NCI-H345 (cell line): Measurements from ENCODE around the gene PPP4C.

Source experiments
- DNase-seq: peaks from one replicate; lab custom pipeline; 2025; lab: John Stamatoyannopoulos, UW

PPP4C gene

DNA sequence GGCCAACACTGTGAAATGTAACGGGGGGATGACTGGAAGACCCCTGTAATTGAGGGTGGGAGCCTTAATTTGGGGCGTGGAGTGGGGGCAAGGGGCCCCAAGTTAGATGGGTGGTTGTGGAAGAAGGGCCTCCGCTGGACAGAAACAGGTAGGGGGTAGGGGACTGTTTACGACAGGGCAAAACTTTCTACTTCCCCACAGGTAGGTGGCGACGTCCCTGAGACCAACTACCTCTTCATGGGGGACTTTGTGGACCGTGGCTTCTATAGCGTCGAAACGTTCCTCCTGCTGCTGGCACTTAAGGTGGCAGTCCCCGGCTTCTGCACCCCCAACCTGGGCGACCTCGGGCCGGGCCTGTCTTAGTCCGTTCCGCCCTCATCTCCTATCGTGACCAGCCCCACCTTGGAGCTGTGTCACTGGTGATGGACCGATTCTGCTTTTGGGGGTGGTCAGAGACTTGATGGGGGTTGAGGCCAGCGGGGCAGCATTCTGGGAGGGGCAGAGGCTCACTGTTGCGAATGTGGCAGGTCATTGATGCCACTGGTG, 6.8 kb downstream of the PPP4C start:
- no peak for DNase-seq

GRCh38 chr16:30083216-30084055, 7.6 kb downstream of the PPP4C start:
- DNase-seq = no peak

GRCh38 chr16:30084096-30084815, 8.5 kb downstream of the PPP4C start:
- DNase-seq = no peak

DNA sequence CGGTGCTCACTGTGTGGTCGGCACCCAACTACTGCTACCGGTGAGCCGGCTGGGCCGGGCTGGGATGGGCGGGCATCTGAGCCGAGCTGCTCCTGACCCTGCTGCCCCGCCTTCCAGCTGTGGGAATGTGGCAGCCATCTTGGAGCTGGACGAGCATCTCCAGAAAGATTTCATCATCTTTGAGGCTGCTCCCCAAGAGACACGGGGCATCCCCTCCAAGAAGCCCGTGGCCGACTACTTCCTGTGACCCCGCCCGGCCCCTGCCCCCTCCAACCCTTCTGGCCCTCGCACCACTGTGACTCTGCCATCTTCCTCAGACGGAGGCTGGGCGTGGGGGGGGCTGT, 9.0 kb downstream of the PPP4C start:
- DNase-seq = no peak

DNA sequence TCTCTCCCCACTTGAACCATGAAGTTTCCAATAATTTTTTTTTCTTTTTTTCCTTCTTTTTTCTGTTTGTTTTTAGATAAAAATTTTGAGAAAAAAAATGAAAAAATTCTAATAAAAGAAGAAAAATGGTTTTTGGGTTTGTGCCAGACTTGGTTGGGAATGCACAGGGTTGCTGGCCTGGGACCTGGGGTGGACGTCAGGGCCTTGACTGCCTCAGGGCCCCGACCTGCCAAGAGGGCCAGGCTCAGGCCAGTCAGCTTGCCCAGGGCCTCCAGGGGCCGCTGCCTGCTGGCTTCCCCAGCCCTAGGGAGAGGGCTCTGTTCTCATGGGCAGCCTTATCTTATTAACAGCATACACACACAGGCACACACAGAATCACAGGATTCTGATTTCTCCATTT, 9.5 kb downstream of the PPP4C start:
- DNase-seq = no peak

DNA sequence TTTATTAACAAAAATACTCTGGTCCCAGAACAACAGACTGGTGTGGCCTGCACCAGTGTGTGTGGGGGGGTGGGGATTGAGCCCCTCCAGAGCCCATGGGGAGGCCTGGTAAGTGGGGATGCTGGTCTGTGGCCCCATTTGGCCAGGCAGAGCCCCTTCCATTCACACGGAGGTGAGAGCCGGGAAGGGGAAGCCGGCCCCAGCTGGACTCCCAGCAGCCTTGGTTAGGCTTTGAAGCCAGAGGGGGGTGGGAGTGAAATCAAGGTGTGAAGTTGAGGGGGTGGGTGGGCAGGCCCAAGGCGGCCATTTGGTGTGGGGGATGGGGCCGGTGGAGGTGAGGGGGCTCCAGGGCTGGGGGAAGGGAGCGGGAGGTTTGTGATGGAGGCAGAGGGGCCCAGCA, 10.0 kb downstream of the PPP4C start:
- DNase-seq = no peak

DNA sequence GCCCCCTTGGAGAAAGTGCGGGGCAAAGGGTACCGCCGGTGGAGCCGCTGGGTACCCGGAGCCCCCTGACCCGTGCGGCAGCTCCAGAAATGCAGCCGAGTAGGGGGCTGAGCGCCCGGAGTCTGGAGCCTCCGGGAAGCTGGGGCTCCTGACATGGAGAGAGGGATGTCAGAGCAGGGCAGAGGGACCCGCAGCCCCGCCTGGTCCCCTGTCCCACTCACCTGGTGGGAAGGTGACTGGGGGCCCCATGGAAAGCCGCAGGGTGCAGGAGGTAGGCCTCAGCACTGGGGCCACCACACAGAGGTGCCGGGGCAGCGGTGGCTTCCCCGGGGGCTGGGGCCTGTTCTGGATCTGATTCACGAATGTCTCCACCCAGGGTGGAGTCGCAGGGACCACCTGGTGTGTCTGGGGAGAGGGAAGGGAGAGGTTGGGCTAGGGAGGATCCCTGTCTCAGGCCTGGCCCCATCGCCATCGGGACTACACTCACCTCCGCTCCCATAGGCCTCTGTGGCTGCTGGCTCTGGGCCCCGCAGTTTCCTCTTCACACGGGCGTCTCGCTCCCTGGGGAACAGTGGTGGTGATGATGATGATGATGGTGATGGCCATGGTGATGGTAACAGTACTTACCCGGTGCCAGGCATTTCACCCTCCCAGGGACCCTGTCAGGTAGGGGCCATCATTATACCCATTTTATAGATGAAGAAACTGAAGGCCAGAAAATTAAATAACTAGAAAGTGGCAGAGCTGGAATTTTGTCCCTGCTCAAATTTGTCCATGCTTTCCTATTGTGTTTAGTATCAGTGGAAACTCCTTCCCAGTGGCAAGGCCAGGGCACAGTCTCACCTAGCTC, 10.7 kb downstream of the PPP4C start:
- DNase-seq = no peak

DNA sequence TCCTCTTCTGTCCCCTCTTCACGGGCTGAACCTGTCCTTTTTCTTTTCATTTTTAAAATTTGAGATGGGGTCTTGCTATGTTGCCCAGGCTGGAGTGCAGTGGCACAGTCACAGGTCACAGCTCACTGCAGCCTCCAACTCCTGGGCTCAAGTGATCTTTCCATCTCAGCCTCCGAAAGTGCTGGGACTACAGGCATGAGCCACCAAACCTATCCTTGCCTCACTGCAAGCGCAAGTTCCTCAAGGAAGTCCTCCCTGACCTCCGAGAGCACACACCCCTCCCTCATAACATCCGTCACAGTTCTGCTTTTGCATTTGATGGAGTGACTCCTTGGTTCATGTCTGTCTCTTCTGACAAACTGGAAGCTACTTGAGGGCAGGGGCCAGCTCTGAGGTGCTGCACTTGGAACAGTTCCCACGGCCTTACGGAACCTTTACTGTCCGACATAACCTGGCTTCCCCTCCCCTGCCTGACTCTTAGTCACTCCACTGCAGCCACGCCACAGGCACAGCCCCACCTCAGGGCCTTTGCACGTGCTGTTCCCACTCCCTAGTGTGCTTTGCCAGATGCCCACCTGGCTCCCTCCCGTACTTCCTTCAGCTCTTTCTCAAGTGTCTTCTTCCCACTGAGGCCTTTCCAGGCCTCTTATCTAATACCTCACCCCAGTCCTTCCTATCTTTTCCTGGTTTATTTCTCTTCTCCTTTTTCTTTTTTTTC, 11.5 kb downstream of the PPP4C start:
- no peak for DNase-seq

DNA sequence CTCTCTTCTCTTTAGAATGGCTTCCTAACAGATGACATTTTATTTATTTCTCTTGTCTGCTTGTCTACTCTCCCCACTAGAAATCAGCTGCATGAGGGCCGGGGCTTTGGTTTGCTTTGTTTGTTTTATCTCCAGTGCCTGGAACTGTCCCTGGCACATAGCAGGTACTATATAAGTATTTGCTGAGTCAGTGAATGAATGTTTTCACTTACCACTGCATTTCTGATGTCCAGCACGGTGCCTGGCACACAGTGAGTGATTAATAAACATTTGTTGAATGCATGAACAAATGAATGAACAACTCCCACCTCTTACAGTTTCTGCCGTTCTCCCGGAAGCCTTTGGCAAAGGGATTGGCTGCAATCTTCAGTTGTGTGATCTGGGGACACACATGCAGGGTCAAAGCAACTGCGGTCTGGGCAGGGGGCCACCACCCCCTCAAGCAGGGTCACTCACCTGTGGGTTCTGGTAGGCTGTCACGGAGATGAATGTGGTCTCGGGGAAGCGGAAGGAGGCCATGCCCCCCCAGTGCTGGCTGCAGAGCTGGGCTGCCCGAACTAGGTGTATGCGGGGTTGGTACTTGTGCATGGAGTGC, 12.5 kb downstream of the PPP4C start:
- no peak for DNase-seq

GRCh38 chr16:30088832-30089624, 13.2 kb downstream of the PPP4C start:
- DNase-seq = no peak

- no peak for DNase-seq
Measured at GRCh38 chr16:30090610-30091331, 15.0 kb downstream of the PPP4C start.

DNA sequence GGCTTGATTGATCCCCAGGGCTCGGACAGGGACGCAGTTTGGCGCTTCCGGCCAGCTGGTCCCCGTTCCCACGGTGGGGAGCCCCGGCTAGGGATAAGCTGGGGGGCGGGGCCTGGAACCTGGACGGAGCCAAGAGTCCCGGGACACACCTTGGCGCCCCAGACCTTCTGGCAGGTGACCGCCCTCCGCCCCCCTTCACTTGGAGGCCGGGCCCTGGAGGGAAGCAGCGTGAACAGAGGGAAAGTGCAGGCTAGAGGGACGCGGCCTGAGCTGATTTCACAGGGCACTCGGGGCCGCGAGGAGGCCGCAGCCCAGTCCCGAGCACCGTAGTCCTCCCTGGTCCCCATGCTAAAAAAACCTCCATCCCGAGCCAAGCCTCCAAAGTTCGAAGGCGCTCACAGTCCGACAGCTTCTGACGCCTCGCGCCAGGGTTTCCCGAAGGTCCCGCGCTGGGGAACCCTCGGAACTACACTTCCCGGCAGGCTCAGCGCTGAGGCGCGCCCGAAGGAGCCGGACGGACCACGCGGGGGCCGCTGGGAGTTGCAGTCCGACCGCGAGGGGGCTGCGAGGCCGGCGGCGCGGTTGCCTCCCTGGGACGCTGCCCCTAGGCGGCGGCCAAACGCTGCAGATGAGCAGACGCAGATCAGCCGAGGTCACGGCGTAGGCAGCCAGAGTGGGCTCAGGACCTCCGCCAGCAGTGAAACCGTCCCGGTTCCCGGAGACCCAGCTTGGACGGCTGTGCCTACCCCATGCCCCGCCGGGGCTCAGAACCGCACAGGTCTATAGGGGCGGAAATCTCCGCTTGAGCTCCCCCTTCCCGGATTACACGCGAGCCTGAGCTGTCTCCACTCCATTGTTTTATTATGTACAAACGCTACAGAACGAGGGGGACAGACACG, 15.9 kb downstream of the PPP4C start, which contains the start of gene TBX6:
TBX6 (minus strand) TSS at position 451 of the 899 bp plus-strand sequence. CDS start 731 bp downstream, outside the sequence.
- DNase-seq = peak; percentile 96

DNA sequence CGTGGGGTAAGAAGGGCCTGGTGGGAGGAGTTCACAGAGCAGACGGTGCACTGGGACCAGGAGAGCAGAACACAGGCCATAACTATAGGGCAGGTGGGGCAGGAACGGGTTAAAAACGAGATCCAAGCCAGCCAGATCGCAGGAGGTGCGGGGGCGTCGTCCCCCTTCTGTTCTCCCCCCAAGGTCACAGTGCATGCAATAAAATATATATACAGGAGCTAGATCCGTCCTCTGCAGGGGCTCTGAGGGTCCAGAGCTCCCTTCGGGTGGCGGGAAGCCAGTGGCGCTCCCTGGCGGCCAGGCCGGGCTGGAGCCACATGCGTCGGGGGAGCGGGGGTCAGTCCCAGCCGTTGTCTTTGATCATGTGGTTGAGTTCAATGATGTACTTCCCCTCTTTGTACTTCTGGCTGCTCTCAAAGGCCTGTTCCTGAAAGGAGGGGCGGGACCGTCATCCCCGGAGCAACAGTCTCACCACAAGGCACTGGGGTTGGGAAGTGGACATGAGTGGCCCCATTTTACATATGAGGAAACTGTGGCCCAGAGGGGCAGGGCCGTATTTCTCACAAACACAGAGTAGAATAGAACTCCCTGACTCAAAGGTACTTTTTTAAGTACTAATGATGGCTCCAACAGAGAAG, 16.7 kb downstream of the PPP4C start:
- DNase-seq = peak; percentile 37

DNA sequence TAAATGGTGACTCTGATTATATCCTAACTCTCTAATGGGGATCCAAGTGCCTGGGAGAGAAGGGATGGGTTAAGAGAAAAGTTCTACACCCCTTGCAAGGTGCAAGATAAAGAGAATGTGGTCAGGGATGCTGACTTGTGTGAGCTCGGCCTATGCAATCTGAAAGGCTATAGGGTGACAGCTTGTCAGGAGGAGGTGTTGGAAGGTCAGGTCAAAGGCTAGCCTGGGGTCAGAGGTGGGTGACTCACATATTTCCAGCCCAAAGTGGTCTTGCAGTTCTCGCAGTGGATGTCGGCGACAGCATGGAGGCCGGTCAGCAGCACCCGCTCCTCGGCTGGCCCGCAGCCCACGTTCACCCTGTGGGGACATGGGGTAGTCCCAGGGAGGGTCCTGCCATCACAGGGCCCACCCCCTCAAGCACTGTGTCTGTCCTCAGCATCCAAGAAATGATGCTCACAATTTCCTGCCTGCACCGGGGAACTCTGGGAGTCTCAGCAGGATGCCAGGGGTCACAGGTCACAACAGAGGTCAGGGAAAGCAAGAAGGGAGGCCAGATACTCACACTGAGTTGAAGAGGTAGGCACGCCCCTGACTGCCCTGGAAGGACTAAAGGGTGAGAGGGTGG, 18.9 kb downstream of the PPP4C start:
- no peak for DNase-seq

- no peak for DNase-seq
Measured at GRCh38 chr16:30095166-30096078, 19.6 kb downstream of the PPP4C start.

GRCh38 chr16:30096105-30096861, 20.5 kb downstream of the PPP4C start, which contains the start of gene YPEL3:
YPEL3 (minus strand) TSS chr16:30096213; CDS start chr16:30095482, 731 bp downstream.
- DNase-seq = peak; percentile 86
